Cardiac septum (tissue), 1 donor: ENCODE data around the gene SPEF2. TPM values are rescaled to one million over a fixed set of nuclear protein-coding genes. Genes with fewer than 3 reads are reported as not detected.

ENCODE experiments used
- DNase-seq: peaks from one replicate; pipeline ENCODE4 v3.0.0-alpha.2; 2020; ENCODE audit warnings: low spot score
- intact Hi-C: fragments of 100-400 bp; cut with DNase I; formaldehyde crosslinking; loops from one replicate; pipeline ENCODE4 v1.14.0; 2022
- total RNA-seq: library from RNA; stranded (reverse); fragmentation: NEBNext Ultra II Directional; extraction: Animal tissue kit (Norgen Biotek cat#: 25700); gene quantifications from one replicate; pipeline ENCODE4 v1.2.1, GENCODE V29; 2021
- donor health status: DM: no; HTN: no; CAD: no.

SPEF2 gene
- total RNA-seq, 1 donor from 2014 or later, result 2.2 TPM

- no peak for DNase-seq
- intact Hi-C loops, result no loop called here
These were observed 245.5 kb downstream of the SPEF2 start for GRCh38 chr5:35863159-35863558.

Other genes starting within 250 kb of the SPEF2 start
- 0.92 TPM for gene IL7R, start 239.0 kb downstream of the SPEF2 start, total RNA-seq